Esophagus muscularis mucosa (tissue), 4 donors: ENCODE data around the gene FAM237B. TPM values are rescaled to one million over a fixed set of nuclear protein-coding genes. Genes with fewer than 3 reads are reported as not detected.
"Not testable (repeated sequence)": the region's sequence is repeated elsewhere in the genome, so short reads cannot be mapped to it uniquely, and the experiment has no call there.

Experiments
- DNase-seq: peaks from one replicate; pipeline ENCODE4 v3.0.0-alpha.2; 2017; ENCODE audit errors: extremely low spot score
- H3K27ac ChIP-seq, 4 donors: fragments of 200-600 bp; sonication (generic); replicated peaks in 1 of 4; 1 replicate in 3 of 4; 2 replicates in 1 of 4; pipeline ENCODE4 v1.5.1; 2016 to 2019; ENCODE audit warnings: mild to moderate bottlenecking in 1 of 4
- H3K27me3 ChIP-seq, 4 donors: fragments of 200-600 bp; sonication (generic); one replicate each; pipeline versions ENCODE4 v1.5.1 to v1.6.0; 2016 to 2019
- H3K36me3 ChIP-seq, 4 donors: fragments of 200-600 bp; sonication (generic); one replicate each; pipeline ENCODE4 v1.5.1; 2016 to 2019
- H3K4me1 ChIP-seq, 4 donors: fragments of 200-600 bp; sonication (generic); one replicate each; pipeline ENCODE4 v1.5.1; 2016 to 2019
- H3K4me3 ChIP-seq, 4 donors: fragments of 200-600 bp; sonication (generic); 1 replicate in 2 of 4; 2 replicates in 2 of 4; pipeline ENCODE4 v1.5.1; 2016 to 2019; ENCODE audit warnings: mild to moderate bottlenecking in 4 of 4, moderate library complexity in 1 of 4
- H3K9me3 ChIP-seq, 4 donors: fragments of 200-600 bp; sonication (generic); 1 replicate in 3 of 4; 2 replicates in 1 of 4; pipeline ENCODE4 v1.5.1; 2016 to 2019
- EP300 ChIP-seq: sonication (generic); formaldehyde crosslinking; IDR thresholded peaks from one replicate; pipeline ENCODE4 v1.6.1; 2017; ENCODE audit warnings: antibody characterized with exemption
- POLR2A ChIP-seq: fragments of 450-650 bp; IDR thresholded peaks from one replicate; pipeline ENCODE4 v1.6.1; 2017; ENCODE audit warnings: antibody characterized with exemption, moderate library complexity, mild to moderate bottlenecking, low read depth
- POLR2AphosphoS5 ChIP-seq, 2 donors: sonication (generic); formaldehyde crosslinking; IDR thresholded peaks; one replicate each; pipeline ENCODE4 v1.6.1; 2017; ENCODE audit warnings: antibody characterized with exemption in 2 of 2
- WGBS: methylation state at CpG from one replicate; pipeline ENCODE4 v1.1.5; 2018; 5-methylcytosine and 5-hydroxymethylcytosine counted together
- intact Hi-C: fragments of 100-400 bp; cut with DNase I; formaldehyde crosslinking; loops from one replicate; pipeline ENCODE4 v1.15.1; 2023
- total RNA-seq, 4 donors: library from RNA; depleted of rRNA; stranded (reverse); fragments of >200 nt; gene quantifications; one replicate each; pipeline versions ENCODE4 v1.1.0 to v1.2.1, GENCODE V29; 2016
- TF ChIP-seq, protein P1 (sequence below), 3 experiments: fragments of 200-600 bp in 2 of 3; fragments of 450-650 bp in 1 of 3; sonication (generic) in 2 of 3; IDR thresholded peaks; one replicate each; pipeline ENCODE4 v1.5.1; 2017 to 2019; ENCODE audit warnings: antibody characterized with exemption in 3 of 3, mild to moderate bottlenecking in 2 of 3, moderate library complexity in 1 of 3

The FAM237B gene
- not detected for total RNA-seq

GRCh38 chr7:90320801-90321494 lies at the start of gene FAM237B:
Gene FAM237B (minus strand): TSS chr7:90321304. CDS start chr7:90319748, 1,556 bp downstream.
- no peaks in the 10 kb centered on the region for H3K36me3 ChIP-seq
- peak within 1 kb of the TSS; percentile 12 to 40 (median 28) for H3K4me3 ChIP-seq
- peaks cover 0 to 10% (median 9%) of the 10 kb centered on the region in 4 donors for H3K4me1 ChIP-seq
- TF ChIP-seq POLR2AphosphoS5 (IDR thresholded peaks at IDR 0.05) (no peak), POLR2A (no peak), EP300 (no peak)
- TF ChIP-seq, protein P1, sequence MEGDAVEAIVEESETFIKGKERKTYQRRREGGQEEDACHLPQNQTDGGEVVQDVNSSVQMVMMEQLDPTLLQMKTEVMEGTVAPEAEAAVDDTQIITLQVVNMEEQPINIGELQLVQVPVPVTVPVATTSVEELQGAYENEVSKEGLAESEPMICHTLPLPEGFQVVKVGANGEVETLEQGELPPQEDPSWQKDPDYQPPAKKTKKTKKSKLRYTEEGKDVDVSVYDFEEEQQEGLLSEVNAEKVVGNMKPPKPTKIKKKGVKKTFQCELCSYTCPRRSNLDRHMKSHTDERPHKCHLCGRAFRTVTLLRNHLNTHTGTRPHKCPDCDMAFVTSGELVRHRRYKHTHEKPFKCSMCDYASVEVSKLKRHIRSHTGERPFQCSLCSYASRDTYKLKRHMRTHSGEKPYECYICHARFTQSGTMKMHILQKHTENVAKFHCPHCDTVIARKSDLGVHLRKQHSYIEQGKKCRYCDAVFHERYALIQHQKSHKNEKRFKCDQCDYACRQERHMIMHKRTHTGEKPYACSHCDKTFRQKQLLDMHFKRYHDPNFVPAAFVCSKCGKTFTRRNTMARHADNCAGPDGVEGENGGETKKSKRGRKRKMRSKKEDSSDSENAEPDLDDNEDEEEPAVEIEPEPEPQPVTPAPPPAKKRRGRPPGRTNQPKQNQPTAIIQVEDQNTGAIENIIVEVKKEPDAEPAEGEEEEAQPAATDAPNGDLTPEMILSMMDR (IDR thresholded peaks at IDR 0.05), result no peak
- H3K27me3 ChIP-seq, result peaks cover 4 to 46% (median 13%) of the 10 kb centered on the region in 4 donors
- no peak within 1 kb of the TSS for H3K27ac ChIP-seq
- WGBS, result 5% methylated on average over 14 of the region's 62 CpGs
- intact Hi-C loops, result no loop called here
- no peak for DNase-seq
- no peaks in the 10 kb centered on the region for H3K9me3 ChIP-seq

DNA sequence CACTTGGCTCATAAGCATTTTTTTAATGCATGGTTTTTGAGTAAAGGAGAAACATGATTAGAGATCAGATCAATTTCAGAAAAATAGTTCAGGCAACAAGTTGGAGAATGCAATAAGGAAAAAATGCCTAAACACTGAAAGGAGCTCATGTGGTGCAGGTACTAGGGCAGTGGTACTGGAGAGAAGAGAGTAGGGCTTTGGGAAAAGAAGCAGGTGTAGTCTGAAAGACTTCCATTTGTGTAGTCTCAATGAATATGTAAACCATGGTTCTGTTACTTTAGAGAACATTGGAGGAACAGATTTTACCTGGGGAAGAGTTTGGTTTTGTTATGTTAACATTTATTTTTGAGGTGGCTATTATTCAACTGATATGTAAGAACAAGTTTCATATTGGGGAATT lies 30.9 kb upstream of the FAM237B start:
- no peaks in the 10 kb centered on the region for H3K9me3 ChIP-seq
- no peak for DNase-seq
- H3K27ac ChIP-seq, result no peak overlapping the region

GRCh38 chr7:90350032-90350431 lies 28.9 kb upstream of the FAM237B start:
- DNase-seq, H3K27ac ChIP-seq, H3K4me3 ChIP-seq, intact Hi-C loops, H3K27me3 ChIP-seq, H3K9me3 ChIP-seq: not testable (repeated sequence)
- Histone ChIP-seq H3K36me3 (peaks cover 0 to 17% (median 6%) of the 10 kb centered on the region in 4 donors), H3K4me1 (peaks cover 9 to 21% (median 18%) of the 10 kb centered on the region in 4 donors)
- 95% methylated on average over 3 of the region's 3 CpGs for WGBS

More for the DNA sequence above, 30.9 kb upstream of the FAM237B start:
- Histone ChIP-seq H3K36me3 (peaks cover 8 to 36% (median 20%) of the 10 kb centered on the region in 4 donors), H3K27me3 (no peaks in the 10 kb centered on the region), H3K4me1 (peaks cover 9 to 15% (median 11%) of the 10 kb centered on the region in 4 donors), H3K4me3 (no peak overlapping the region)
- intact Hi-C loops, result no loop called here
- TF ChIP-seq EP300 (no peak), POLR2AphosphoS5 (IDR thresholded peaks at IDR 0.05) (no peak), POLR2A (no peak)
- TF ChIP-seq, protein P1 (IDR thresholded peaks at IDR 0.05), result no peak

GRCh38 chr7:90349305-90349704 lies 28.2 kb upstream of the FAM237B start:
- H3K9me3 ChIP-seq, result no peaks in the 10 kb centered on the region
- TF ChIP-seq POLR2A, result no peak
- TF ChIP-seq EP300, result no peak
- TF ChIP-seq POLR2AphosphoS5 (IDR thresholded peaks at IDR 0.05), result no peak
- TF ChIP-seq, protein P1 (IDR thresholded peaks at IDR 0.05), result no peak
- no peak overlapping the region for H3K4me3 ChIP-seq
- no peak for DNase-seq
- H3K27ac ChIP-seq, result no peak overlapping the region
- peaks cover 9 to 21% (median 18%) of the 10 kb centered on the region in 4 donors for H3K4me1 ChIP-seq
- H3K27me3 ChIP-seq, result no peaks in the 10 kb centered on the region
- intact Hi-C loops, result loop anchor here (5.0 kb wide), 1 partner anchor 53 kb away; the partner anchor contains the start of gene CLDN12
- H3K36me3 ChIP-seq, result peaks cover 0 to 17% (median 3%) of the 10 kb centered on the region in 4 donors
- 89% methylated on average over 4 of the region's 4 CpGs for WGBS

DNA sequence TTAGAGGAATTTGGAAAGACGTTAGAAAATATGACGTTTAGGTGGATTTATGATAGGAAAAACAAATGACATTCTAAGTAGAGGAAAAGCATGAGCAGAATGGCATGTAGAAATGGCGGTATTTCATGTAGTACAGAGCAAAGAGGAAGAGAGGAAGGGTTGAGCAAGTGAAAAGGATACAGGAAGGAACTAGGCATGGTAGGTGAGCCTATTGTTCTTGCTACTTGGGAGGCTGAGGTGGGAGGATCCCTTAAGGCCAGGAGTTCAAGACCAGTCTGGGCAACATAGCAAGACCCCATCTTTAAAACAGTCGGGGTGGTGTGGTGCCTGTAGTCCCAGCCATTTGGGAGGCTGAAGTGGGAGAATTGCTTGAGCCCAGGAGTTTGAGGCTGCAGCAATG lies 26.7 kb upstream of the FAM237B start:
- 72% methylated on average over 4 of the region's 4 CpGs for WGBS
- H3K9me3 ChIP-seq, result no peaks in the 10 kb centered on the region
- DNase-seq, result no peak
- TF ChIP-seq EP300 (no peak), POLR2AphosphoS5 (IDR thresholded peaks at IDR 0.05) (no peak)
- no peaks in the 10 kb centered on the region for H3K27me3 ChIP-seq
- peak overlapping the region in 1 of 4 donors; percentile 84 for H3K4me3 ChIP-seq
- H3K4me1 ChIP-seq, result peaks cover 9 to 21% (median 18%) of the 10 kb centered on the region in 4 donors
- H3K36me3 ChIP-seq, result peaks cover 0 to 2% (median 0%) of the 10 kb centered on the region in 4 donors
- intact Hi-C loops, result loop anchor here (5.0 kb wide), 1 partner anchor 55 kb away; the partner anchor contains the start of gene CLDN12
- no peak overlapping the region for H3K27ac ChIP-seq
